Upper lobe of right lung (tissue), 1 donor: Measurements from ENCODE around the gene ASPSCR1. TPM values are rescaled to one million over a fixed set of nuclear protein-coding genes. Genes with fewer than 3 reads are reported as not detected.
A peak's percentile ranks its signal among the peaks of the same experiment; 100 is the strongest.

Experiments used
- ATAC-seq: fragments of 200-7000 bp; cut with Tn5 transposase; one replicate; pipeline ENCODE4 v1.9.1; 2020; ENCODE audit warnings: mild to moderate bottlenecking, moderate library complexity
- DNase-seq: peaks from one replicate; pipeline ENCODE4 v3.0.0-alpha.2; 2020
- H3K27ac ChIP-seq: fragments of 200-600 bp; one replicate; pipeline ENCODE4 v1.8.0; 2022
- H3K27me3 ChIP-seq: fragments of 200-600 bp; one replicate; pipeline ENCODE4 v1.8.0; 2022; ENCODE audit warnings: mild to moderate bottlenecking
- H3K36me3 ChIP-seq: fragments of 200-600 bp; one replicate; pipeline ENCODE4 v1.8.0; 2022
- H3K4me1 ChIP-seq: fragments of 200-600 bp; one replicate; pipeline ENCODE4 v1.8.0; 2022
- H3K4me3 ChIP-seq: fragments of 200-600 bp; one replicate; pipeline ENCODE4 v1.8.0; 2022; ENCODE audit warnings: mild to moderate bottlenecking
- H3K9me3 ChIP-seq: fragments of 200-600 bp; one replicate; pipeline ENCODE4 v1.8.0; 2022
- intact Hi-C: fragments of 100-400 bp; cut with DNase I; formaldehyde crosslinking; loops from one replicate; pipeline ENCODE4 v1.11.0; 2022
- long read RNA-seq: library from polyadenylated mRNA; unstranded; transcript quantifications from one replicate; pipeline ENCODE4 v2.0.0, GENCODE V29; 2021
- total RNA-seq: library from RNA; stranded (reverse); fragmentation: NEBNext Ultra II Directional; extraction: Animal tissue kit (Norgen Biotek cat#: 25700); gene quantifications from one replicate; pipeline ENCODE4 v1.2.1, GENCODE V29; 2021
- TF ChIP-seq, protein P1 (sequence below): fragments of 200-600 bp; IDR thresholded peaks from one replicate; pipeline ENCODE4 v1.8.0; 2022; ENCODE audit warnings: antibody characterized with exemption
- donor health status: DM: no; HTN: yes; CAD: no; lungs with severe emphysema.

Gene ASPSCR1, protein sequence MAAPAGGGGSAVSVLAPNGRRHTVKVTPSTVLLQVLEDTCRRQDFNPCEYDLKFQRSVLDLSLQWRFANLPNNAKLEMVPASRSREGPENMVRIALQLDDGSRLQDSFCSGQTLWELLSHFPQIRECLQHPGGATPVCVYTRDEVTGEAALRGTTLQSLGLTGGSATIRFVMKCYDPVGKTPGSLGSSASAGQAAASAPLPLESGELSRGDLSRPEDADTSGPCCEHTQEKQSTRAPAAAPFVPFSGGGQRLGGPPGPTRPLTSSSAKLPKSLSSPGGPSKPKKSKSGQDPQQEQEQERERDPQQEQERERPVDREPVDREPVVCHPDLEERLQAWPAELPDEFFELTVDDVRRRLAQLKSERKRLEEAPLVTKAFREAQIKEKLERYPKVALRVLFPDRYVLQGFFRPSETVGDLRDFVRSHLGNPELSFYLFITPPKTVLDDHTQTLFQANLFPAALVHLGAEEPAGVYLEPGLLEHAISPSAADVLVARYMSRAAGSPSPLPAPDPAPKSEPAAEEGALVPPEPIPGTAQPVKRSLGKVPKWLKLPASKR
- total RNA-seq: 50.3 TPM
- long read RNA-seq, full-length matches to known transcripts: 55 of 105 reads
- long read RNA-seq, partial matches to known transcripts: 10 of 105 reads
- long read RNA-seq, other reads (novel, unspliced or antisense): 40 of 105 reads

DNA sequence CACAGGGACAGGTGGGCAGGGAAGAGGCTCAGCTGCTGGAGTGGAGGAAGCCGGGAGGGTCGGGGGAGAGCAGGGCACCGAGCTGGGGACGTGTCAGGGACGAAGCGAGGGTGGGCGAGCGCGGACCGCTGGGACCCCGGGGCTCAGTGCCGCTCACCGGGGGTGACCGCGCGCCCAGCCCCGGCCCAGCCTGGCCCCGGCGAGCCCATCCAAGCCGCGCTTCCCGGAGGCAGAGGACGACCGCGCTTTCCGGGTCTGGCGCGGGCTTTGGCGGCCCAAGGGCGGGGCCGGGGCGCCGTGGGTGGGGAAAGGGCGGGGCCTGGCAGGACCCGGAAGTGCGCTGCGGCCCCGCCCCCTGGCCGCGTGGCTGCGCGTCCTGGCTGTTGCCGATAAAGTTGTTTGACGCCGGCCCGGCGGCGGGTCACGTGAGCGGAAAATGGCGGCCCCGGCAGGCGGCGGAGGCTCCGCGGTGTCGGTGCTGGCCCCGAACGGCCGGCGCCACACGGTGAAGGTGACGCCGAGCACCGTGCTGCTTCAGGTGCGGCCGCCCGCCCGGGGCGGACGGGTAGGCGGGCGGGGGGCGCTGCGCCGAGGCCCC lies at the start of gene ASPSCR1:
Gene ASPSCR1 (plus strand): TSS at position 419 of the 598 bp plus-strand sequence. CDS start 18 bp downstream, at position 437.
- Histone ChIP-seq H3K27ac (peak within 1 kb of the TSS; percentile 92), H3K4me1 (peaks cover 25% of the 10 kb centered on the region), H3K4me3 (peak within 1 kb of the TSS; percentile 87), H3K27me3 (no peaks in the 10 kb centered on the region), H3K36me3 (no peaks in the 10 kb centered on the region), H3K9me3 (peaks cover 6% of the 10 kb centered on the region)
- intact Hi-C loops: no loop called here
- peak; percentile 96 for DNase-seq
- TF ChIP-seq, protein P1, sequence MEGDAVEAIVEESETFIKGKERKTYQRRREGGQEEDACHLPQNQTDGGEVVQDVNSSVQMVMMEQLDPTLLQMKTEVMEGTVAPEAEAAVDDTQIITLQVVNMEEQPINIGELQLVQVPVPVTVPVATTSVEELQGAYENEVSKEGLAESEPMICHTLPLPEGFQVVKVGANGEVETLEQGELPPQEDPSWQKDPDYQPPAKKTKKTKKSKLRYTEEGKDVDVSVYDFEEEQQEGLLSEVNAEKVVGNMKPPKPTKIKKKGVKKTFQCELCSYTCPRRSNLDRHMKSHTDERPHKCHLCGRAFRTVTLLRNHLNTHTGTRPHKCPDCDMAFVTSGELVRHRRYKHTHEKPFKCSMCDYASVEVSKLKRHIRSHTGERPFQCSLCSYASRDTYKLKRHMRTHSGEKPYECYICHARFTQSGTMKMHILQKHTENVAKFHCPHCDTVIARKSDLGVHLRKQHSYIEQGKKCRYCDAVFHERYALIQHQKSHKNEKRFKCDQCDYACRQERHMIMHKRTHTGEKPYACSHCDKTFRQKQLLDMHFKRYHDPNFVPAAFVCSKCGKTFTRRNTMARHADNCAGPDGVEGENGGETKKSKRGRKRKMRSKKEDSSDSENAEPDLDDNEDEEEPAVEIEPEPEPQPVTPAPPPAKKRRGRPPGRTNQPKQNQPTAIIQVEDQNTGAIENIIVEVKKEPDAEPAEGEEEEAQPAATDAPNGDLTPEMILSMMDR: no peak
- peak; percentile 96 for ATAC-seq

DNA sequence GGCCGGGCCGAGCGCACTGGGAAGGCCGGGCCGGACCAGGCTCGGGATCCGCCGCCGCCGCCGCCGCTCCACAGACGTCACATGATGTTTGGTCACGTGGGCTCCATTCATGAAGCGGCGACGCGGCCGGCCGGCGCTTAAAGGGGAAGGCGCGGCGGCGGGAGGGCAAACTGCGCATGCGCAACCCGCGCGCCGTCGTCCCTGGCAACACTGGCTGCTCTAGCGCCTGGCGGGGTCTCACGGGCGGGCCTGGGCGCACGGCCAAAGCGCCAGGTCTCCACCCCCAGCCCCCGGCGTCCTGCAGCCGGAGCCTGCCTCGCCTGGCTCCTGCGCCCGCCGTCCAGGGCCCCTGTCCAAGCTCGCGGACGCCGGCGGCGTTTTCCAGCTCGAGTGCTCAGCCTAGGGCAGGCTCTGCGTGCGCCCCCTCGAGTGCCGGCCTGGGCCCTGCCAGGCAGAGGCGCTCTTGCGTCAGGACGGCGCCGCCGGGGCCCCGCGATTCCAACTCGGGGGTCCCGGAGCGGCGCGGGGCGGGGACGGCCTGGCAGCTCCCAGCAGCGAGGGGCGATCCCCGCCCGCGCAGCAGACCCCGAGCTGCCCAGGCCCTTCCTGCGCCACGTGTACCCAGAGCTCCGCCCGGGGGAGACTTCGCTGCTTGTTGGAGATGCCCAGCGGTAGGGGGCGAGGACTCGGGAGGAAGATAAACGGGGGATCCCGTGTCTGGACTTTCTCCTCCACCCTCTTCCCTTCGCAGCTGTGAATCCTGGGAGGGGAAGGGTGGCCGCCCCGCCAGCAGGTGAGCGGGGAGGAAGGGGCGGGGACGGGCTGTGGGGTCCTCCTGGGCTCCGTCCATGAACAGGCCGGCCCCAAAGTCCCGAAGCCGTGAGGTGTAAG lies 49.5 kb upstream of the ASPSCR1 start, which contains the start of gene MAFG:
Gene MAFG (minus strand): TSS at position 83 of the 891 bp plus-strand sequence. CDS start 4,550 bp downstream, outside the sequence.
- Histone ChIP-seq H3K27ac (peak within 1 kb of the TSS; percentile 90), H3K4me3 (peak within 1 kb of the TSS; percentile 86), H3K4me1 (peaks cover 40% of the 10 kb centered on the region), H3K36me3 (no peaks in the 10 kb centered on the region), H3K9me3 (no peaks in the 10 kb centered on the region), H3K27me3 (no peaks in the 10 kb centered on the region)
- ATAC-seq (peak; percentile 58), DNase-seq (peak; percentile 95)
- intact Hi-C loops: no loop called here
- TF ChIP-seq, protein P1: peak; percentile 32

DNA sequence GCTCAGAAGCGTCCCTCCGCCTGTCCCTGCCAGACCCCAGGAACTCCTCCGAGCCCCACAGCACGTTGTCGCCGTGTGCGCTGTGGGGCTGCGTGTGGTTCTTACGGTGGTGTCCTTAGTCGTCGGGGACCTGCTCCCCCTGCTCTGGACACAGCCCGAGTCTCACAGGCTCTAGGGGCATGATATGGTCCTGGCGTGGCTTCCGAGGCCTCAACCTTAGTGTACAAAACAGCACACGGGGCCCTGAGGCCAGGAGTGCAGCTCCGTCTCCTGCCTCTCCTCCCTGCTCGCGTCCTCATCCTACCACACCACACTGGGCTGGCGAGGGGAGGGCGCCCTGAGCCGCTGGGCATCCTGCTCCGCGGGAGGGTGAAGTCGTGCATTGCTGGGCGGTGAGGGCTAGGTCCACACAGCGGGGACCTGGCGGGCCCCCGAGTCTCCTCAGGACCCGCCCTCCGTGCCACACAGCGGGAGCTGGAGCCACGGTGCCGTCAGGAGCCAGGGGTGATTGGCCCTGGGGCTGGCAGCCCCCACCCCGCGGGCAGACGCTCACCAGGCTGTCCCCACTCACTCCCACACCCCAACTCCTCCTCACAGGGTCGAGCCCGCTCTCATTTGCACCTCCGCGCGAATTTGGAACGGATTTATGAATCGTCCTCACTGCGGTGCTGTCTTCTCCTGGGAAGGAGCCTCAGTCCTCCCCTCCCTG lies 48.7 kb upstream of the ASPSCR1 start:
- peak overlapping the region; percentile 64 for H3K4me3 ChIP-seq
- H3K4me1 ChIP-seq: peaks cover 32% of the 10 kb centered on the region
- DNase-seq (no peak), ATAC-seq (no peak)
- TF ChIP-seq, protein P1: no peak
- intact Hi-C loops: no loop called here
- H3K27me3 ChIP-seq: no peaks in the 10 kb centered on the region
- no peak overlapping the region for H3K27ac ChIP-seq
- H3K36me3 ChIP-seq: no peaks in the 10 kb centered on the region
- H3K9me3 ChIP-seq: no peaks in the 10 kb centered on the region

DNA sequence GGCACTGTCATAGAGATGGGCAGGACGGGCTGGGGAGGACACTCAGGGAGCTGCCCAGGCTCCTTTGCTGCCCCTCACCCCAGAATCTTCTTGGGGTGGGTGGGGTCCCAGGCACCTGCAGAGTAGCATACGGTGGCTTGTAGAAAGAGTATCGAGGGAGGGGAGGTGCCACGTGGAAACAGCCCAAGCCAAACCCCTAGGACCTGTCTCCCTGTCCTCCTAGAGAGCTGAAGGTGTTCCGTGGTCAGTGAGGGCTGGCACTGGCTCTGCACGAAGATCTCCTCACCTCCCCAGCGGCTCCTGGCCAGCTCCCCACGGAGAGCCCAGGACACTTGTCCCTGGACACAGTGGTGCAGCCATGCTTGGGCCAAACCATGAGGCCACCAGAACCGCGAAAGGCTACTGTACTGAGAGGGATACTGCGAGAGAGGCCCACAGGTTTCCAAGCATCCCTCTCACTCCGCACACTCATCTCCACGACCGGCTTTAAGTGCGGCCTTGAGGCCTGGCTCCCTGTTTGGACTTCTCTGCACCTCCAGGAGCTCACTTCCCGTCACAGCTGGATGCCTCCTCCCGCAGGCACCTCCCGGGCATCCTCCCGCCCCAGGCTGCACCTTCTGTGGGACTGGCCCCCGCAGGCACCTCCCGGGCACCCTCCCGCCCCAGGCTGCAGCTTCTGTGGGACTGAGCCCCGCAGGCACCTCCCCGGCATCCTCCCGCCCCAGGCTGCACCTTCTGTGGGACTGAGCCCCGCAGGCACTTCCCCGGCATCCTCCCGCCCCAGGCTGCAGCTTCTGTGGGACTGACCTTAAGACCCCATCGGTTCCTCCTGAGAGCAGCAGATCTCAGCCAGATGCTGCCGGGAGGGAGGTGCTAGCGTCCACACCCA lies 47.9 kb upstream of the ASPSCR1 start:
- Histone ChIP-seq H3K4me3 (no peak overlapping the region), H3K4me1 (peaks cover 24% of the 10 kb centered on the region), H3K9me3 (no peaks in the 10 kb centered on the region), H3K27ac (no peak overlapping the region), H3K36me3 (no peaks in the 10 kb centered on the region), H3K27me3 (no peaks in the 10 kb centered on the region)
- intact Hi-C loops: no loop called here
- no peak for DNase-seq
- no peak for ATAC-seq
- TF ChIP-seq, protein P1: no peak
